ENCODE data around the gene MIPEP.
"Not testable (repeated sequence)": the region's sequence is repeated elsewhere in the genome, so short reads cannot be mapped to it uniquely, and the experiment has no call there.

Gene MIPEP

GRCh38 chr13:23889615-23890607, 711 bp upstream of the MIPEP start (continued):
- TF ChIP-seq PRDM10 (tag by site-specific recombination; IDR thresholded peaks at IDR 0.05): peak; percentile 67
- TF ChIP-seq ZNF292 (tag by site-specific recombination; IDR thresholded peaks at IDR 0.05; ENCODE audit: borderline replicate concordance, low read depth): no peak
- TF ChIP-seq OVOL3 (tag by site-specific recombination; IDR thresholded peaks at IDR 0.05): no peak
- no peak for TF ChIP-seq ZNF133 (tag by site-specific recombination; IDR thresholded peaks at IDR 0.05)
- TF ChIP-seq ZNF23 (tag by site-specific recombination; IDR thresholded peaks at IDR 0.05; ENCODE audit: borderline replicate concordance): no peak
- TF ChIP-seq ZNF341 (tag by site-specific recombination; IDR thresholded peaks at IDR 0.05; ENCODE audit: low read depth): peak; percentile 61
- TF ChIP-seq HOXA7 (CRISPR knock-in tag; IDR thresholded peaks at IDR 0.05; ENCODE audit: borderline replicate concordance): no peak
- no peak for TF ChIP-seq ZNF792 (tag by site-specific recombination; IDR thresholded peaks at IDR 0.05)
- TF ChIP-seq ZNF558 (tag by site-specific recombination; IDR thresholded peaks at IDR 0.05): no peak
- no peak for TF ChIP-seq ZBTB17 (tag by site-specific recombination; IDR thresholded peaks at IDR 0.05)
- TF ChIP-seq ZNF747 (tag by site-specific recombination; IDR thresholded peaks at IDR 0.05): no peak
- no peak for TF ChIP-seq KLF10 (tag by site-specific recombination; IDR thresholded peaks at IDR 0.05)
- TF ChIP-seq, protein P1, sequence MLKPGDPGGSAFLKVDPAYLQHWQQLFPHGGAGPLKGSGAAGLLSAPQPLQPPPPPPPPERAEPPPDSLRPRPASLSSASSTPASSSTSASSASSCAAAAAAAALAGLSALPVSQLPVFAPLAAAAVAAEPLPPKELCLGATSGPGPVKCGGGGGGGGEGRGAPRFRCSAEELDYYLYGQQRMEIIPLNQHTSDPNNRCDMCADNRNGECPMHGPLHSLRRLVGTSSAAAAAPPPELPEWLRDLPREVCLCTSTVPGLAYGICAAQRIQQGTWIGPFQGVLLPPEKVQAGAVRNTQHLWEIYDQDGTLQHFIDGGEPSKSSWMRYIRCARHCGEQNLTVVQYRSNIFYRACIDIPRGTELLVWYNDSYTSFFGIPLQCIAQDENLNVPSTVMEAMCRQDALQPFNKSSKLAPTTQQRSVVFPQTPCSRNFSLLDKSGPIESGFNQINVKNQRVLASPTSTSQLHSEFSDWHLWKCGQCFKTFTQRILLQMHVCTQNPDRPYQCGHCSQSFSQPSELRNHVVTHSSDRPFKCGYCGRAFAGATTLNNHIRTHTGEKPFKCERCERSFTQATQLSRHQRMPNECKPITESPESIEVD (tag by site-specific recombination; IDR thresholded peaks at IDR 0.05): no peak
- no peak for TF ChIP-seq ZEB2 (tag by site-specific recombination; IDR thresholded peaks at IDR 0.05)
- no peak for TF ChIP-seq ZNF777 (tag by site-specific recombination; IDR thresholded peaks at IDR 0.05; ENCODE audit: borderline replicate concordance)
- TF ChIP-seq SCRT2 (tag by site-specific recombination; IDR thresholded peaks at IDR 0.05): peak; percentile 47; the same call in 1 of the 2 replicates
- TF ChIP-seq ZNF600 (tag by site-specific recombination; IDR thresholded peaks at IDR 0.05): no peak
- TF ChIP-seq ZNF366 (tag by site-specific recombination; conservative IDR thresholded peaks at IDR 0.05): 0 out of 2 replicates have a peak, but pooled peaks have one; percentile 24

DNA sequence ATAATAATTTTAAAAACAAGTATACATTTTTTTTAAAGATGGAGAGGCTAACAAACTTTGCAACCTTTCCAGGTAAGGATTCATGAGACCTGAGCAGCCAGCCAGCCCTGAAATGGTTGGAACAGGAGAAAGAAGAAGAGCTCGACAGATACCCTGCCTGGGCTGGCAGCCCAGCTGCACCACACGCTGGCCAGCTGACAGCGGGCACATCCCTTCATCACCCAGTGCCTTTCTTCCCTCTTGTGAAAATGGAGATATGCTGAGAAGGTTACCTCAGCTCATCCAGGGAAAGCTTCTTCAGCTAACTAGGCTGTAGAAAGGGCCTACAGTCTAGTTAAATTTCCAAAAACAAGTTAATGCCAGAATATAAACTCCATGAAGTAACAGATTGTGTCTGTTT, 4.8 kb downstream of the MIPEP start:
- H3K9me3 ChIP-seq (ENCODE audit: control insufficient read depth, insufficient read depth, low read depth, low read length); H3K27ac ChIP-seq (ENCODE audit: extremely low read depth, low read depth, low read length); H3K4me3 ChIP-seq (ENCODE audit: low read depth, low read length); H3K4me1 ChIP-seq (ENCODE audit: control insufficient read depth, insufficient read depth, low read length); POLR2A ChIA-PET: not testable (repeated sequence)
- CTCF ChIA-PET: interaction anchor here (1.4 kb wide), 1 partner anchor 76 kb away, joined by 5 read pairs; no protein-coding TSS in a partner anchor
- H3K36me3 ChIP-seq (ENCODE audit: control insufficient read depth in 2 of 2, insufficient read depth in 1 of 2, low read length in 2 of 2): peaks cover 3 to 29% of the 10 kb centered on the region in 2 experiments; a peak in 2 of 3 replicates

DNA sequence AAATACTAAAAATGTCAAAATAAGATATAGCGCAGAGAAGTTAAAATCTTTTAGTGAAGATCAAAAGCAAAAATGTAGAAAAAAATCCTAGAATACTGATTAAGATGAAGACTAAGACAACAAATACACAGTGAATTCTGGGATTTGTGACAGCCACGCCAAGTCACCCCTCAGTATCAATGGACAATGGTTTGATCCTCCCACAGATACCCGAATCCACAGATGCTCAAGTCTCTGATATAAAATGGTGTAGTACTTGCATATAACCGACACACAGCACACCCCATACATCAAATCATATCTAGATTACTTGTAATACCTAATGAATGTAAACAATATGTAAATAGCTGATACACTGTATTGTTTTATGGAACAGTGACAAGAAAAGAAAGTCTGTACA, 5.9 kb downstream of the MIPEP start:
- H3K36me3 ChIP-seq (ENCODE audit: control insufficient read depth in 2 of 2, insufficient read depth in 1 of 2, low read length in 2 of 2): peaks cover 3 to 38% of the 10 kb centered on the region in 2 experiments; a peak in 2 of 3 replicates
- no peak overlapping the region for H3K27ac ChIP-seq (ENCODE audit: extremely low read depth, low read depth, low read length)
- no peaks in the 10 kb centered on the region for H3K9me3 ChIP-seq (ENCODE audit: control insufficient read depth, insufficient read depth, low read depth, low read length)
- ChIA-PET CTCF (no interaction called here), POLR2A (no interaction called here)
- no peaks in the 10 kb centered on the region for H3K4me1 ChIP-seq (ENCODE audit: control insufficient read depth, insufficient read depth, low read length)
- no peak overlapping the region for H3K4me3 ChIP-seq (ENCODE audit: low read depth, low read length)
- TF ChIP-seq ZNF214 (tag by site-specific recombination; IDR thresholded peaks at IDR 0.05; ENCODE audit: borderline replicate concordance): no peak
- no peak for TF ChIP-seq AEBP2 (tag by site-specific recombination; IDR thresholded peaks at IDR 0.05; ENCODE audit: borderline replicate concordance)
- TF ChIP-seq KLF9 (tag by site-specific recombination; IDR thresholded peaks at IDR 0.05; ENCODE audit: low read depth): no peak
- no peak for TF ChIP-seq ZNF138 (tag by site-specific recombination; IDR thresholded peaks at IDR 0.05; ENCODE audit: borderline replicate concordance)
- TF ChIP-seq, protein P2, sequence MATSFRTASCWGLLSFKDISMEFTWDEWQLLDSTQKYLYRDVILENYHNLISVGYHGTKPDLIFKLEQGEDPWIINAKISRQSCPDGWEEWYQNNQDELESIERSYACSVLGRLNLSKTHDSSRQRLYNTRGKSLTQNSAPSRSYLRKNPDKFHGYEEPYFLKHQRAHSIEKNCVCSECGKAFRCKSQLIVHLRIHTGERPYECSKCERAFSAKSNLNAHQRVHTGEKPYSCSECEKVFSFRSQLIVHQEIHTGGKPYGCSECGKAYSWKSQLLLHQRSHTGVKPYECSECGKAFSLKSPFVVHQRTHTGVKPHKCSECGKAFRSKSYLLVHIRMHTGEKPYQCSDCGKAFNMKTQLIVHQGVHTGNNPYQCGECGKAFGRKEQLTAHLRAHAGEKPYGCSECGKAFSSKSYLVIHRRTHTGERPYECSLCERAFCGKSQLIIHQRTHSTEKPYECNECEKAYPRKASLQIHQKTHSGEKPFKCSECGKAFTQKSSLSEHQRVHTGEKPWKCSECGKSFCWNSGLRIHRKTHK (tag by site-specific recombination; IDR thresholded peaks at IDR 0.05): no peak
- no peak for TF ChIP-seq ZNF174 (tag by site-specific recombination; IDR thresholded peaks at IDR 0.05)
- TF ChIP-seq ZNF658 (tag by site-specific recombination; IDR thresholded peaks at IDR 0.05): no peak

All from HEK293 (cell line).